OCI-LY1 (cell line): Measurements from ENCODE around the gene PLIN5.

ENCODE experiments used
- H2AFZ ChIP-seq: fragments of 200-600 bp; sonication (generic), shearing (Covaris generic); 2 replicates; pipeline ENCODE4 v1.6.0; 2014; ENCODE audit warnings: antibody characterized with exemption, mild to moderate bottlenecking, low read length
- H3F3A ChIP-seq: fragments of 200-600 bp; sonication (generic), shearing (Covaris generic); 2 replicates; pipeline ENCODE4 v1.6.0; 2014; ENCODE audit warnings: mild to moderate bottlenecking, antibody characterized with exemption, low read length, moderate library complexity; ENCODE audit not compliant: insufficient read depth
- H3K27ac ChIP-seq: fragments of 200-600 bp; sonication (generic); 2 replicates; pipeline ENCODE4 v1.5.1; 2014; ENCODE audit warnings: low read length, mixed run types, mild to moderate bottlenecking, low read depth; ENCODE audit not compliant: poor library complexity, severe bottlenecking
- H3K27me3 ChIP-seq: fragments of 200-600 bp; sonication (generic); 2 replicates; pipeline ENCODE4 v1.6.0; 2014; ENCODE audit warnings: antibody characterized with exemption, mild to moderate bottlenecking, low read length, moderate library complexity; ENCODE audit not compliant: insufficient read depth
- H3K36me3 ChIP-seq: fragments of 200-600 bp; sonication (generic); 2 replicates; pipeline ENCODE4 v1.6.1; 2014; ENCODE audit warnings: mild to moderate bottlenecking, antibody characterized with exemption, low read length, moderate library complexity, mixed read lengths; ENCODE audit not compliant: insufficient read depth
- H3K4me1 ChIP-seq: fragments of 200-600 bp; sonication (generic); 2 replicates; pipeline ENCODE4 v1.5.1; 2014; ENCODE audit warnings: mild to moderate bottlenecking, low read length, moderate library complexity; ENCODE audit not compliant: insufficient read depth, severe bottlenecking
- H3K4me2 ChIP-seq: fragments of 200-600 bp; sonication (generic), shearing (Covaris generic); 2 replicates; pipeline ENCODE4 v1.6.1; 2014; ENCODE audit warnings: low read length
- H3K4me3 ChIP-seq: fragments of 200-600 bp; sonication (generic); 2 replicates; pipeline ENCODE4 v1.5.1; 2014; ENCODE audit warnings: low read length, low read depth, mild to moderate bottlenecking, mixed read lengths; ENCODE audit not compliant: poor library complexity, severe bottlenecking
- H3K79me2 ChIP-seq: fragments of 200-600 bp; shearing (Covaris generic); 2 replicates; pipeline ENCODE4 v1.6.1; 2016; ENCODE audit warnings: mixed run types, low read length, mixed read lengths; ENCODE audit not compliant: insufficient read depth
- H3K9ac ChIP-seq: fragments of 200-600 bp; sonication (generic), shearing (Covaris generic); 2 replicates; pipeline ENCODE4 v1.6.1; 2014; ENCODE audit warnings: mild to moderate bottlenecking, low read length, mixed read lengths
- H3K9me2 ChIP-seq: fragments of 200-600 bp; sonication (generic), shearing (Covaris generic); 2 replicates; pipeline ENCODE4 v1.6.1; 2014; ENCODE audit warnings: low read depth, mild to moderate bottlenecking, low read length, mixed read lengths
- H3K9me3 ChIP-seq: fragments of 200-600 bp; shearing (Covaris generic); 2 replicates; pipeline ENCODE4 v1.6.1; 2014; ENCODE audit warnings: low read length, mixed read lengths
- H4K20me1 ChIP-seq: fragments of 200-600 bp; sonication (generic), shearing (Covaris generic); 2 replicates; pipeline ENCODE4 v1.6.0; 2016; ENCODE audit warnings: mild to moderate bottlenecking, low read length; ENCODE audit not compliant: insufficient read depth
- CTCF ChIP-seq: fragments of 200-600 bp; sonication (generic), shearing (Covaris generic); IDR thresholded peaks from 2 replicates; pipeline ENCODE4 v1.5.1; 2017; ENCODE audit warnings: mild to moderate bottlenecking, antibody characterized with exemption, low read length, moderate library complexity, mixed read lengths
- EZH2 ChIP-seq: fragments of 200-600 bp; sonication (generic), shearing (Covaris generic); IDR thresholded peaks from 2 replicates; pipeline ENCODE4 v1.8.0; 2017; ENCODE audit warnings: borderline replicate concordance, mixed run types, mild to moderate bottlenecking, antibody characterized with exemption, low read length, moderate library complexity, mixed read lengths

The PLIN5 gene

GRCh38 chr19:4477034-4477801 is 57.8 kb downstream of the PLIN5 start:
- Histone ChIP-seq H3K27me3 (no peaks in the 10 kb centered on the region), H3K79me2 (peaks cover 11% of the 10 kb centered on the region), H3K4me3 (no peak overlapping the region), H3K4me1 (peaks cover 24% of the 10 kb centered on the region), H3K9me2 (no peaks in the 10 kb centered on the region), H3F3A (no peaks in the 10 kb centered on the region), H3K4me2 (no peak overlapping the region), H3K27ac (no peak overlapping the region), H2AFZ (no peak overlapping the region), H3K36me3 (peaks cover 34% of the 10 kb centered on the region), H4K20me1 (no peaks in the 10 kb centered on the region), H3K9me3 (no peaks in the 10 kb centered on the region), H3K9ac (no peak overlapping the region)
- no peak for TF ChIP-seq EZH2
- TF ChIP-seq CTCF = no peak

- H3K9me3 ChIP-seq = no peaks in the 10 kb centered on the region
- H3F3A ChIP-seq = no peaks in the 10 kb centered on the region
- no peaks in the 10 kb centered on the region for H4K20me1 ChIP-seq
- H2AFZ ChIP-seq = no peak overlapping the region
- H3K79me2 ChIP-seq = peaks cover 11% of the 10 kb centered on the region
- H3K27me3 ChIP-seq = no peaks in the 10 kb centered on the region
- peaks cover 30% of the 10 kb centered on the region for H3K36me3 ChIP-seq
- no peaks in the 10 kb centered on the region for H3K9me2 ChIP-seq
- H3K9ac ChIP-seq = peak overlapping the region; percentile 90
- TF ChIP-seq EZH2 = no peak
- no peak for TF ChIP-seq CTCF
- no peak overlapping the region for H3K27ac ChIP-seq
- peak overlapping the region; percentile 73 for H3K4me2 ChIP-seq
- peak overlapping the region; percentile 99 for H3K4me3 ChIP-seq
- peaks cover 35% of the 10 kb centered on the region for H3K4me1 ChIP-seq
Observed at GRCh38 chr19:4474514-4475022, 60.5 kb downstream of the PLIN5 start.

GRCh38 chr19:4473763-4474513 is 61.1 kb downstream of the PLIN5 start:
- H3K27me3 ChIP-seq = no peaks in the 10 kb centered on the region
- H3K9me2 ChIP-seq = no peaks in the 10 kb centered on the region
- H3K4me1 ChIP-seq = peaks cover 35% of the 10 kb centered on the region
- peaks cover 29% of the 10 kb centered on the region for H3K36me3 ChIP-seq
- H3K4me2 ChIP-seq = peak overlapping the region; percentile 73
- H2AFZ ChIP-seq = no peak overlapping the region
- H3K4me3 ChIP-seq = peak overlapping the region; percentile 99
- H3F3A ChIP-seq = no peaks in the 10 kb centered on the region
- peaks cover 11% of the 10 kb centered on the region for H3K79me2 ChIP-seq
- H3K27ac ChIP-seq = no peak overlapping the region
- no peaks in the 10 kb centered on the region for H3K9me3 ChIP-seq
- peak overlapping the region; percentile 90 for H3K9ac ChIP-seq
- no peak for TF ChIP-seq EZH2
- no peak for TF ChIP-seq CTCF
- no peaks in the 10 kb centered on the region for H4K20me1 ChIP-seq
